Skeletal muscle satellite cell (primary cell): ENCODE data around the gene LIPC.

Experiments used
- H3K27me3 ChIP-seq: 2 replicates; pipeline ENCODE4 v1.7.0; 2013; ENCODE audit warnings: low read length; ENCODE audit not compliant: control insufficient read depth, insufficient read depth
- H3K36me3 ChIP-seq: 2 replicates; pipeline ENCODE4 v1.7.0; 2013; ENCODE audit warnings: mild to moderate bottlenecking, control low read depth, low read length; ENCODE audit not compliant: insufficient read depth
- H3K4me1 ChIP-seq: 2 replicates; pipeline ENCODE4 v1.7.0; 2013; ENCODE audit warnings: low read length; ENCODE audit not compliant: control insufficient read depth, insufficient read depth
- H3K4me2 ChIP-seq: 2 replicates; pipeline ENCODE4 v1.7.0; 2013; ENCODE audit warnings: mild to moderate bottlenecking, low read length
- H3K4me3 ChIP-seq: 2 replicates; pipeline ENCODE4 v1.7.0; 2013; ENCODE audit warnings: low read length
- H3K9ac ChIP-seq: 2 replicates; pipeline ENCODE4 v1.7.0; 2013; ENCODE audit warnings: mild to moderate bottlenecking, low read depth, low read length, moderate library complexity
- H3K9me3 ChIP-seq: replicated peaks from 2 replicates; pipeline ENCODE4 v1.7.0; 2013; ENCODE audit warnings: mild to moderate bottlenecking, control low read depth, low read length

LIPC gene

GRCh38 chr15:58517252-58517681 lies 85.5 kb downstream of the LIPC start:
- Histone ChIP-seq H3K9me3 (no peaks in the 10 kb centered on the region), H3K36me3 (no peaks in the 10 kb centered on the region), H3K4me3 (no peak overlapping the region), H3K4me2 (no peak overlapping the region), H3K27me3 (no peaks in the 10 kb centered on the region), H3K9ac (no peak overlapping the region), H3K4me1 (peaks cover 18% of the 10 kb centered on the region)

- no peaks in the 10 kb centered on the region for H3K36me3 ChIP-seq
- no peak overlapping the region for H3K4me3 ChIP-seq
- H3K9me3 ChIP-seq: no peaks in the 10 kb centered on the region
- H3K27me3 ChIP-seq: no peaks in the 10 kb centered on the region
- peaks cover 25% of the 10 kb centered on the region for H3K4me1 ChIP-seq
- no peak overlapping the region for H3K9ac ChIP-seq
- H3K4me2 ChIP-seq: no peak overlapping the region
Observed at GRCh38 chr15:58517682-58518525, 86.1 kb downstream of the LIPC start.

- Histone ChIP-seq H3K4me1 (peaks cover 23% of the 10 kb centered on the region), H3K36me3 (no peaks in the 10 kb centered on the region), H3K9ac (no peak overlapping the region)
Observed at GRCh38 chr15:58518626-58519025, 86.8 kb downstream of the LIPC start.

GRCh38 chr15:58519516-58519915 lies 87.7 kb downstream of the LIPC start:
- Histone ChIP-seq H3K9me3 (no peaks in the 10 kb centered on the region), H3K27me3 (no peaks in the 10 kb centered on the region), H3K4me3 (no peak overlapping the region), H3K9ac (no peak overlapping the region), H3K4me1 (peaks cover 17% of the 10 kb centered on the region), H3K4me2 (no peak overlapping the region), H3K36me3 (no peaks in the 10 kb centered on the region)

More at GRCh38 chr15:58518626-58519025, 86.8 kb downstream of the LIPC start:
- H3K4me3 ChIP-seq: no peak overlapping the region
- H3K27me3 ChIP-seq: no peaks in the 10 kb centered on the region
- H3K9me3 ChIP-seq: no peaks in the 10 kb centered on the region
- H3K4me2 ChIP-seq: no peak overlapping the region

GRCh38 chr15:58520464-58520863 lies 88.7 kb downstream of the LIPC start:
- Histone ChIP-seq H3K9me3 (no peaks in the 10 kb centered on the region), H3K4me2 (no peak overlapping the region), H3K4me1 (peaks cover 17% of the 10 kb centered on the region), H3K27me3 (no peaks in the 10 kb centered on the region), H3K9ac (no peak overlapping the region), H3K4me3 (no peak overlapping the region), H3K36me3 (no peaks in the 10 kb centered on the region)

DNA sequence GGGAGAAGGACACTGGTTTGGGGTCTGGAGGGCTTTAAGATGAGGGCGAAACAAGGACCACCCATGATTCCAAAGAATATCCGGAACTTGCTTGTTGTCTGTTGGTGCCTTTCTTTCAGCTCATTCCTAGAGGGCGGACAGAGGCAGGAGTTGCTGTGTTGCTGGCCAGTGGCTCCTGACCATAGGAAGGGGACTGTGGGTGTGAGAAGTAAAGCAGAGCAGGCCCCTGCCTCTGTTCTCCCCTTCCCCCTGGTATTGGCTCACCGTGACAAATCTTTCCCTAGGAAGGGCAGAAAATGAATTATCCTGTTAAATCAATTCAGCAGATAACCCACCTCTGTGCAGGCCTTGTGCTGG lies 89.1 kb downstream of the LIPC start:
- Histone ChIP-seq H3K4me3 (no peak overlapping the region), H3K9ac (no peak overlapping the region), H3K27me3 (no peaks in the 10 kb centered on the region), H3K9me3 (no peaks in the 10 kb centered on the region), H3K36me3 (no peaks in the 10 kb centered on the region), H3K4me1 (peaks cover 17% of the 10 kb centered on the region), H3K4me2 (no peak overlapping the region)

GRCh38 chr15:58521293-58521991 lies 89.7 kb downstream of the LIPC start:
- H3K9me3 ChIP-seq: no peaks in the 10 kb centered on the region
- H3K36me3 ChIP-seq: no peaks in the 10 kb centered on the region
- no peaks in the 10 kb centered on the region for H3K27me3 ChIP-seq
- no peak overlapping the region for H3K9ac ChIP-seq
- peaks cover 17% of the 10 kb centered on the region for H3K4me1 ChIP-seq
- H3K4me2 ChIP-seq: no peak overlapping the region
- no peak overlapping the region for H3K4me3 ChIP-seq

DNA sequence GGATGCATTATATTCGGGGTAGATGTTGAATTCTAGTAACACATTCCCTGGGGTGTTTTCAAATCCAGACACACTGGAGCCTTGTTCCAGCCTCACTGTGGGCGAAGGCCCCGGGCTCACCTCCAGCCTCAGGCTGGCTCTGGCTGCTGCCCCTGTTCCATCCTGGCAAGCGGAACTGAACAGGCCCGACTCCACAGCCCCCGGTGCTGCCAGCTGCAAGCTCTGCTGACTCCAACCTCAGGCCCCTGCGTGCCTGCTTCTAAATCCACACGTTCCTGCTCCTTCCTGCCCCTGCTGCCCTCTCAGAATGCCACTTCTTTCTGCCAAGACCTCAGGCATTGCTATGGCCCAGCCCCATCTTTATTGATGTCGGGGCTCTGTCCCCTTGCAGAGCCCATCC lies 90.6 kb downstream of the LIPC start:
- H3K4me3 ChIP-seq: no peak overlapping the region
- H3K9me3 ChIP-seq: no peaks in the 10 kb centered on the region
- peaks cover 17% of the 10 kb centered on the region for H3K4me1 ChIP-seq
- H3K9ac ChIP-seq: no peak overlapping the region
- no peak overlapping the region for H3K4me2 ChIP-seq
- H3K27me3 ChIP-seq: no peaks in the 10 kb centered on the region
- no peaks in the 10 kb centered on the region for H3K36me3 ChIP-seq

DNA sequence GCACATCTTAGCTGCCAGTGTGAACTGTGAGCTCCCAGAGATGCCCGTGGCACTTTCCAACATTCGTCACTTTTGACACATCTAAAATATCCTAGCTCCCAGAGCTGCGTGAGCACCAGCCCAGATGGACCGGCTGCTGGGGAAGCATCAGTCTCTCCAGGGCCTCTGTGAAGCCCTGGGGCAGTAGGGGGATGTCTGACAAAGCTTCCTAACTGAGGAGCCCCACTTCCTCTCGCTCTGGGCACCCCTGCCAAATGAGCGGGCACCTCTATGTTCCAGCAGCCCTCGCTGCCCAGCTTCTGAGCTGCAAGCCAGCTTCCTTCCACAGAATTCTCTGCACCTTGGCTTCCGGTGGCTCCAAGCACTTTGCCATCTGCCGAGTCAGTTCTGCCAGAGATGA lies 91.1 kb downstream of the LIPC start:
- peaks cover 17% of the 10 kb centered on the region for H3K4me1 ChIP-seq
- no peak overlapping the region for H3K4me2 ChIP-seq
- no peaks in the 10 kb centered on the region for H3K27me3 ChIP-seq
- no peaks in the 10 kb centered on the region for H3K9me3 ChIP-seq
- no peak overlapping the region for H3K9ac ChIP-seq
- H3K4me3 ChIP-seq: no peak overlapping the region
- H3K36me3 ChIP-seq: no peaks in the 10 kb centered on the region

DNA sequence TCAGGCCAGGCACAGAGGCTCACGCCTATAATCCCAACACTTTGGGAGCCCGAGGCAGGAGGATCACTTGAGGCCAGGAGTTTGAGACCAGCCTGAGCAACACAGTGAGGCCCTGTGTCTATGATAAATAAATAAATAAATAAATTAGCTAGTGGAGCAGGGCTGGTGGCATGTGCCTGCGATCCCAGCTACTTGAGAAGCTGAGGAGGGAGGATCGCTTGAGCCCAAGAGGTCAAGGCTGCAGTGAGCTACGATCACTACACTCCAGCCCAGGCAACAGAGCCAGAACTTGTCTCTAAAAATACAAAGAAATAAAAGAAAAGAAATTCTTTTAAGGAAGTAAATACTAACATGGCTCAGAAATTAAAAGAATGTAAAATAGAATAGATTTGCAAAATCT lies 91.8 kb downstream of the LIPC start:
- no peak overlapping the region for H3K9ac ChIP-seq
- H3K4me1 ChIP-seq: peaks cover 17% of the 10 kb centered on the region
- no peak overlapping the region for H3K4me2 ChIP-seq
- H3K9me3 ChIP-seq: no peaks in the 10 kb centered on the region
- H3K27me3 ChIP-seq: no peaks in the 10 kb centered on the region
- no peaks in the 10 kb centered on the region for H3K36me3 ChIP-seq
- no peak overlapping the region for H3K4me3 ChIP-seq

- H3K9ac ChIP-seq: no peak overlapping the region
- no peaks in the 10 kb centered on the region for H3K9me3 ChIP-seq
- H3K36me3 ChIP-seq: no peaks in the 10 kb centered on the region
- no peaks in the 10 kb centered on the region for H3K27me3 ChIP-seq
- H3K4me2 ChIP-seq: no peak overlapping the region
- peaks cover 17% of the 10 kb centered on the region for H3K4me1 ChIP-seq
- H3K4me3 ChIP-seq: no peak overlapping the region
Observed at GRCh38 chr15:58524247-58524646, 92.5 kb downstream of the LIPC start.
